ENCODE results near the gene KLHDC8A.

GRCh38 chr1:205304695-205305070, 52.0 kb downstream of the KLHDC8A start:
- TF ChIP-seq, protein P1, sequence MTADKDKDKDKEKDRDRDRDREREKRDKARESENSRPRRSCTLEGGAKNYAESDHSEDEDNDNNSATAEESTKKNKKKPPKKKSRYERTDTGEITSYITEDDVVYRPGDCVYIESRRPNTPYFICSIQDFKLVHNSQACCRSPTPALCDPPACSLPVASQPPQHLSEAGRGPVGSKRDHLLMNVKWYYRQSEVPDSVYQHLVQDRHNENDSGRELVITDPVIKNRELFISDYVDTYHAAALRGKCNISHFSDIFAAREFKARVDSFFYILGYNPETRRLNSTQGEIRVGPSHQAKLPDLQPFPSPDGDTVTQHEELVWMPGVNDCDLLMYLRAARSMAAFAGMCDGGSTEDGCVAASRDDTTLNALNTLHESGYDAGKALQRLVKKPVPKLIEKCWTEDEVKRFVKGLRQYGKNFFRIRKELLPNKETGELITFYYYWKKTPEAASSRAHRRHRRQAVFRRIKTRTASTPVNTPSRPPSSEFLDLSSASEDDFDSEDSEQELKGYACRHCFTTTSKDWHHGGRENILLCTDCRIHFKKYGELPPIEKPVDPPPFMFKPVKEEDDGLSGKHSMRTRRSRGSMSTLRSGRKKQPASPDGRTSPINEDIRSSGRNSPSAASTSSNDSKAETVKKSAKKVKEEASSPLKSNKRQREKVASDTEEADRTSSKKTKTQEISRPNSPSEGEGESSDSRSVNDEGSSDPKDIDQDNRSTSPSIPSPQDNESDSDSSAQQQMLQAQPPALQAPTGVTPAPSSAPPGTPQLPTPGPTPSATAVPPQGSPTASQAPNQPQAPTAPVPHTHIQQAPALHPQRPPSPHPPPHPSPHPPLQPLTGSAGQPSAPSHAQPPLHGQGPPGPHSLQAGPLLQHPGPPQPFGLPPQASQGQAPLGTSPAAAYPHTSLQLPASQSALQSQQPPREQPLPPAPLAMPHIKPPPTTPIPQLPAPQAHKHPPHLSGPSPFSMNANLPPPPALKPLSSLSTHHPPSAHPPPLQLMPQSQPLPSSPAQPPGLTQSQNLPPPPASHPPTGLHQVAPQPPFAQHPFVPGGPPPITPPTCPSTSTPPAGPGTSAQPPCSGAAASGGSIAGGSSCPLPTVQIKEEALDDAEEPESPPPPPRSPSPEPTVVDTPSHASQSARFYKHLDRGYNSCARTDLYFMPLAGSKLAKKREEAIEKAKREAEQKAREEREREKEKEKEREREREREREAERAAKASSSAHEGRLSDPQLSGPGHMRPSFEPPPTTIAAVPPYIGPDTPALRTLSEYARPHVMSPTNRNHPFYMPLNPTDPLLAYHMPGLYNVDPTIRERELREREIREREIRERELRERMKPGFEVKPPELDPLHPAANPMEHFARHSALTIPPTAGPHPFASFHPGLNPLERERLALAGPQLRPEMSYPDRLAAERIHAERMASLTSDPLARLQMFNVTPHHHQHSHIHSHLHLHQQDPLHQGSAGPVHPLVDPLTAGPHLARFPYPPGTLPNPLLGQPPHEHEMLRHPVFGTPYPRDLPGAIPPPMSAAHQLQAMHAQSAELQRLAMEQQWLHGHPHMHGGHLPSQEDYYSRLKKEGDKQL (CRISPR knock-in tag; IDR thresholded peaks at IDR 0.05; ENCODE audit: low read depth), result no peak
- TF ChIP-seq ZNF207 (IDR thresholded peaks at IDR 0.05; ENCODE audit: borderline replicate concordance) (no peak), TAF1 (CRISPR knock-in tag; IDR thresholded peaks at IDR 0.05) (no peak), PATZ1 (CRISPR knock-in tag; IDR thresholded peaks at IDR 0.05) (no peak), CTCF (CRISPR knock-in tag; IDR thresholded peaks at IDR 0.05) (no peak), NFE2 (CRISPR knock-in tag; IDR thresholded peaks at IDR 0.05) (no peak), CHD4 (IDR thresholded peaks at IDR 0.05; ENCODE audit: borderline replicate concordance, low read length) (no peak), TOE1 (CRISPR knock-in tag; IDR thresholded peaks at IDR 0.05) (no peak), ZBTB1 (CRISPR knock-in tag; IDR thresholded peaks at IDR 0.05; ENCODE audit: borderline replicate concordance) (no peak), BHLHE40 (IDR thresholded peaks at IDR 0.05; ENCODE audit: low read length) (no peak), ATF4 (CRISPR knock-in tag; IDR thresholded peaks at IDR 0.05) (no peak), ZBTB8A (CRISPR knock-in tag; IDR thresholded peaks at IDR 0.05; ENCODE audit: borderline replicate concordance, low read depth) (no peak)

All from HepG2 (cell line).